Activated T-cell treated with anti-CD3 and anti-CD28 coated beads, Interleukin-2, amount 50 U/mL, for 48 hours (primary cell): ENCODE measurements around the gene TUT7.
"Not testable (repeated sequence)": the region's sequence is repeated elsewhere in the genome, so short reads cannot be mapped to it uniquely, and the experiment has no call there.

Experiments
- DNase-seq, 2 experiments: peaks; one replicate each; pipeline ENCODE4 v3.0.0-alpha.2; 2020

Gene TUT7

GRCh38 chr9:86350006-86350760, 4.0 kb downstream of the TUT7 start:
- DNase-seq, result no peak

DNA sequence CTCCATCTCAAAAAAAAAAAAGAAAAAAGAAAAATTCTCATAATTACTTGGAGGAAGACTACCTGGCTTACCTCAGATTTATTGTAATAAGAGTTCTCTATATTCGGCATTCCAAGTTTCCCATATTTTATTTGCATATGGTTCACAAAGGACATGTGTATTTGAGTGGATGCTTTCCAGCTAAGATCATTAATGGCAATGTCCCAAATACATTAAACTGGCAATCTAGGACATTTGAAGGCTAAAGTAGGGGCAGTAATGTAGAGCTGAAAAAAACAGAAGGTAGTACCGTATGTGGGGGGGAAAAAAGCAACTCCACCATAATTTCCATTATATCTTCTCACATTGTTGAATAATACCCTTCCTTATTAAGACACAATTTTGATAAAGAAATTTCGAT, 4.9 kb downstream of the TUT7 start:
- no peak for DNase-seq

GRCh38 chr9:86347991-86348390, 6.2 kb downstream of the TUT7 start:
- DNase-seq, result no peak

GRCh38 chr9:86344818-86345217, 9.4 kb downstream of the TUT7 start:
- DNase-seq, result no peak

DNA sequence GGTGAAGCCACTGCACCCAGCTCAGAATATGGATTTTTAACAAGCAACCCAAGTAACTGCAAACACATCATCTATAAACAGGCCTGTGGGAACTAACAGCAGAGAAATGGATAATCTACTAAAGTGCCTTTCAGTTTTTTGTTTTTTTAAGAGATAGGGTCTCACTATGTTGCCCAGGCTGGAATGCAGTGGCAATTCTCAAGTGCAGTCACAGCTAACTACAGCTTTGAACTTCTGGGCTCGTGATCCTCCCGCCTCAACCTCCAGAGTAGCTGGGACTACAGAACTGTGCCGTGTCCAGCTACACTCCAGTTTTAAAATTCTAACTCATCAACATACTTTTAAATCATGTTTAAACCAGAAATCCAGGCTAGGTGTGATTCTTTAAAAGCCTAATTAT, 11.9 kb downstream of the TUT7 start:
- no peak for DNase-seq

DNA sequence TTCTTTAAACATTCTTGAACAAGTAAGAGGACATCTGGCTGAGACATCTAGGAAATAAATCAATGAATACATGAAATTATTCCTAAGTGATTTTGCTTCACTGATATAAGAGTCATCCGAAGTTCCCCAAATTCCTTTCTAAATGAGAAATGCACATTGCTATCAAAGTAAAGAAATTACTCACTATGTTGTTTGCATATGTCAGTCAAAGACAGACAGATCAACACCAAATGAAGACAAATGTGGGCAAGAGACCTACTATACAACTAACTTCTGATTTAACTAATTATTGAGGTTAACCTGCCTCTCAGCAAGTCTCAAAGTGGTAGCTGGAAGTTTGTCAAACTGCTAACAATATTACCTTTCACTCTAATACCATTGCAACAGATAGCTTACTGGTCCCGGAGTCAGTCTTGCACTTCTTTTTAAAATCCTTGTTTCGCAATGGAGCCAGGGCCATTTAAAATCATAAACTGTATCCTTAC, 13.2 kb downstream of the TUT7 start:
- DNase-seq, result no peak

DNA sequence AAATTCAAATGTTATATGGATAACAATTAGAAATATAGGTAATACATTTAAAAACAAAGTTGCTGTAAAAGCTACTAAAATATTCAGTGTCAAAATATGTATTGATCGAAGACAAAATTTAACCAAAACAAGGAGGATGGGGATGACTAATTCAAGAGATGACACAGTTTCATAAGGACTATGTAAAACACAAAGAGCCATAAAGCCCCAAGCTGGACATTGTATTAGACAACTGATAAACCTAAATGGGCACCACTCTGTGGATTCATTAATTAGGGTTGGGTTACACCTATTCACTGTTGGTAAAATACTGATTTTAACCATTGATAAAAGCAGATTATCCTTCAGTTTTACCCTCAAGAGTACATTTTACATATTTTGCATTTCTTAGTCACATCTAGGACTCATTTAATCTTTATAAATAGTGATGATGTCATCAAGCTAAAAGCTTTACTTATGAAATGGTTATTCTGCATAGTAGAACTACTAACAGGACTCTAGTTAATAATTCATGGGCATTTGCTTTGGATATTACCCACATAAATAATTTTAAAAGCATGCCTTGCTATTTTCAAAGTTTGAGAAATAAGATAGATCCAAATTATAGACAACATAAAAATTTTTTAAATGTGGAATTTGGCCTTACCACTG, 13.7 kb downstream of the TUT7 start:
- DNase-seq, result no peak

GRCh38 chr9:86337469-86338108, 16.6 kb downstream of the TUT7 start:
- no peak for DNase-seq

- DNase-seq, result no peak
Observed at GRCh38 chr9:86336058-86336457, 18.2 kb downstream of the TUT7 start.

DNA sequence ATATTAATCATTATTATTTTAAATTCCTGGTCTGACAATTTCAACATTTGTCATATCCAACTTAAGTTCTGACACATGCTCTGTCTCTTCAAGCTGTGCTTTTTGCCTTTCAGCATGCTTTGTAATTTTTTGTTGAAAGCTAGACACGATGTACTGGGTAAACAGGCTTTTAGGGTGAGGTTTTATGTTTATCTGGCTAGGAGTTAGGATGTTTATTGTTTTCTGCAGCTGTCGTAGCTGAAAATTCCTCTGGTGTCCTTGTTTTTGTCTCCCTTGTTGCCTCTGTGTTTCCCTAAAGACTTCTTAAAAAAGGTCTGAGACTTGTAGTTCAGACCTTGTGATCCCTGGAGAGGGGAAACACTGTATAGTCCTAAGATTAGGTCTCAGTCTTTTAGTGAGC, 20.6 kb downstream of the TUT7 start:
- DNase-seq, result no peak

DNA sequence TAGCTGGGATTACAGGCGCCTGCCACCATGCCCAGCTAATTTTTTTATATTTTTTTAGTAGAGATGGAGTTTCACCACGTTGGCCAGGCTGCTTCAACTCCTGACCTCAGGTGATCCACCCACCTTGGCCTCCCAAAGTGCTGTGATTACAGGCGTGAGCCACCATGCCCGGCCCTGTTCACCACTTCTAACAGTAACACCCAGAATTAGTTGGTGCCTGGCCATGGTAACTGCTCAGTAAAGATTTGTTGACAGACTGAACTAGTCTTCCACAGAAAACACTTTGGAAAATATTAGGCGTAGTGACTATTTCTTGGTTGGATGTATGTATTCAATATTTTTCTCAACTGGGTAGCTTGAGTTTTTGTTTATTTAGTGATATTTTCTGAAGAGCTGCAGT, 24.0 kb downstream of the TUT7 start:
- DNase-seq, result no peak

DNA sequence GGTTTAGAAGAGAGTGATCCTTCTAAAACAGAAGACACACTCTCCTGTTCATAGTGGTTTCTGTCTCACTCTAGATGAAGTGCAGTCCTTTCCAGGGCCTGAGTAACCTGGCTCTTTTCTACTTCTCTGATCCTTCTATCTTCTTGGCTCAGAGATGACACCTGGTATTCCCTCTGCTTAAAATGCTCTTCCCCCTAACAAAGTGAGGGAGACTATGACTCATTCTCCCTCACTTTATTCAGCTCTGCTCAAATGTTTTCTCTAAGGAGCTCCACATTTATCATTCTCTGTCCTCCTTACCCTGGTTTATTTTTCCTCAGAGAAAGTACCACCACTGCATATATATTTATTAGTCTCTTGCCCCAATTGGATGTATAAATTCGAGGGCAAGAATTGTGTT, 24.6 kb downstream of the TUT7 start:
- no peak for DNase-seq

DNA sequence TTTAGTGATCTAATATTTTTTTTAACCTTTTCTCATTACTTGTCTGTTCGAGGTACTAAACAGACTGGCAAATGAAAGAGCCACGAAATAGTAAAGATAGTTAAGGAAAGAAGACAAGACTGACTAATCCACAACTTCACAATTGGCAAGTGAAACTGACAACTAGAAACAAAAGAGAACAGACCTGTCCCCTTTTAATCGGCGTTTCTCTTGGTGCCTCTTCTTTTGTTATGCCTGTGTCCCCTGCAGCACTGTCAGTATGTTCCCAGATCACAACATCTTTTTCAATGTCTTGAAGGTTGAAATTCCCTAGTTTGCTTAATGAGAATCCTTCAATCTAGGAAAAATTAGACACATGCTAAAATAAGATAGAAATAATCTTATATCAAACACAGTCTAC, 26.1 kb downstream of the TUT7 start:
- no peak for DNase-seq

DNA sequence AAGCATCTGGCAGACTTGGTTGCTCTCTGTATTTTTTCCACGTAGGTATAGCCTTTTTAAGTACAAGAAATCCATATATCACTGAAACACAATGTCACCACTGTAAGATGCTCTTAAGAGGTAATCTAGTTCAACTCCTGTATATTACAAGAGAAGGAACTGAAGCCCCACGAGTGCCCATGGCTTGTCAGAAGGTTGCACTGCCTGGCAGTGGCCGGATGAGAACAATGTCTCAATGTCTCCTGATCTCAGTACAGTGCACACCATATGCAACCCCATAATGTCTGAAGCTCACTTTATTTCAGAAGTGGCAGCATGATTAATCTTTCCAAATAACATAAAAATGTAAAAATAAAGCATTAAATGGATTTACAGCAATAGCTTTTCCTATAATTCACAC, 27.7 kb downstream of the TUT7 start:
- no peak for DNase-seq

GRCh38 chr9:86324901-86325300, 29.3 kb downstream of the TUT7 start:
- no peak for DNase-seq

DNA sequence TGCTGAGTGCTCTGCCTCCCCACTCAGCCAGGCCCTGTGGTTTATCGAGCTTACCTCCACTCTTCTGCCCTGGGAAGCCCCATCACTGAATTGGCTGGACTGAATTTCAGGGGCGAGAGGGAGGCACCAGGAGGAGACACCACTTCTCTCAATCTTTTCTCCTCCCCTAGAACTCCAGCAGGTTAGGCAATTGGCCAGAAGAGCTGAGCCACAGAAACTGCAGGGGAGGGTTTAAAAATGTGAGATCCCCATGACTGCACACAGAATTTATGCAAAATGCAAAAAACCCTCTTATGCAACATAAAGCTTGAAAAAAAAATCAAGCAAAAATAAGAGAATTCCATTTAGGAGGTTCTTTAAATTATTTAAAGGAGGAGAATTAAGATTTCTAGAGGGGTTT, 29.9 kb downstream of the TUT7 start:
- DNase-seq, result no peak

DNA sequence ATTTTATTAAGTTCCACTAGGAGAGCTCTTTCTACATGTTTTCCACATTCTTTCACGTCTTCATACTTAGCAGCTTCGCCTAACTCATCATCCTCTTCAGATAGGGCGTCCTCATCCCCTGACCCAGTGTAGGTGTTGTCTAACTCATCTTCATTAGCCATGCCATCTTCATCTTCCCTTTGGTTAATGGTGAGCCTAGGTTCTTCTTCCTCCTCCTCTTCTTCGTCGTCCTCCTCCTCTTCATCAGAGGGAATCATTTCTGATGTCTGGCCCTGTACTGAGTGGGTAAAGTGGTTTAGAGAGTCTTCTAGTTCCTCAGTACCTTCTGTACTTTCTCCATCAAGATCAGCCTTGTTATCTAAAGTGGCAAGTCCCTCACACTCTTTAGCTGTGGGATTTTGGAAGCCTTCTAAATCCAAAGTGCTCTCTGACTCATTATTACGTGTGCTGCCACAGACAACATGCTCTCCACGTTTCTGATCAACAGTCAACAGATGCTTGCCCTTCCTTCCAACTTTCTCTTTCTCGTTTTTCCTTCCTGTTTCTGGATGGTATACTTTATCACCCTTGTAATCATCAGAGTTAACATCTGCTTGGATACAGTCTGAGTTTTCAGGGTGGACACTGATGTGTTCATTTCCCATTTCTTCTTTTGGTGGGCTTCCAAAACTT, 31.1 kb downstream of the TUT7 start:
- DNase-seq, result no peak

GRCh38 chr9:86321373-86321772, 32.8 kb downstream of the TUT7 start:
- no peak for DNase-seq

DNA sequence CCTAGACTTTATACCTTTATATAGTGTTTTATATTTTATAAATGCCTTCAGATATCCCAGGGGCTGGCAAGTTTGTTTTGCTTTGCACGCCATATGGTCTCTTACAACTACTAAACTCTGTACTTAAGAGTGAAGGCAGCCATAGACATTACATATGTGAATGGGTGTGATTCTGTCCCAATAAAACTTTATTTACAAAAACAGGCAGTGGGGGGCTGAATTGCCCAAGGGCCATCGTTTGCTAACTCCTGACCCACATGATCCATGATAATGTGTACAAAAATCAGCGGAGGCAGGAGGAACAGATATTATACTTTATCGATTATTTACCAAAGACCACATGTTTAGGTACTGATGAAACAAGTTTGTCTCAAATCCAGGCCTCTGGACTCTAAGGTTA, 36.0 kb downstream of the TUT7 start:
- DNase-seq, result no peak

DNA sequence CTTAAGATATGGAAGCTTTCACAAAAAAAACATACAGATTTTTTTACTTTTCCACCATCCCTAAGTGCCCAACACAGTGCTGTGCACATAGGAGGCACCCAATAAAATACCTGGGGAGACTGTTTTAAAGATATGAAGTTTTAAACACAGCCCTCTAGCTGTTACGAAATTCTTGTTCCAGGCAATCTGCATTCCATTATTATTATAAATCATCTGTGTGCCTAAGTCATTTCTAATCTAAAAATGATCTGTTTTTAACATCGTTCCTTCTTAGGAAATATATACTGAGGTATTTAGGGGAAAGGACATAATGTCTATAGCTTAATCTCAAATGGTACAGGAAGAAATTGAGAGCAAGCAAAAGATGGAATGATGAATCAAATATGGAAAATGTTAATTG, 39.1 kb downstream of the TUT7 start:
- DNase-seq, result no peak

- not testable (repeated sequence) for DNase-seq
Observed at GRCh38 chr9:86312959-86313358, 41.3 kb downstream of the TUT7 start.

DNA sequence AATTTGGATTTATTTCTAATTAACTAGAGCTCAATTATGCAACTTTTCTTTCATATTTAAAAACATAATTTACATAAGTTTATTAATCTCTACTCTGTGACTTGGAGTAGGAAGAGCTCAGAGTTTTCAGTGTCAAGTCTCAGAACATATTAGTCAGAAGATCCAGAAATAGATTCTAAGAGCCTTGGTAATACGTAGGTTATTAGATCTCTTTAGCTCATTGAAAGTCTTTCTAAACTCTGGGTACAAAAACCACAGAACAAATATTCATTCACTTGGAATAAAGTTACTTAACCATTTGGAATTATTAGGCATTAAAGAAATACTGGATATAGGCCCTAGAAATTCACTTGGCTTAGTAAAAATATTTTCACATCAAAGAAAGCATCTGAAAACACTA, 45.5 kb downstream of the TUT7 start:
- no peak for DNase-seq

- DNase-seq, result no peak
Observed at GRCh38 chr9:86304236-86304730, 49.9 kb downstream of the TUT7 start.
